Hepatocyte (in vitro differentiated cells): Measurements from ENCODE around the gene SIK2. TPM values are rescaled to one million over a fixed set of nuclear protein-coding genes. Genes with fewer than 3 reads are reported as not detected.

Experiments used
- DNase-seq: peaks from one replicate; pipeline ENCODE4 v3.0.0-alpha.2; 2016; ENCODE audit warnings: low spot score
- H2AFZ ChIP-seq: fragments of 200-600 bp; sonication (generic); 2 replicates; pipeline ENCODE4 v1.6.0; 2016; ENCODE audit warnings: antibody characterized with exemption, mild to moderate bottlenecking
- H3K27ac ChIP-seq: fragments of 200-600 bp; sonication (generic); 2 replicates; pipeline ENCODE4 v1.5.1; 2016; ENCODE audit warnings: mild to moderate bottlenecking
- H3K27me3 ChIP-seq: fragments of 200-600 bp; sonication (generic); 2 replicates; pipeline ENCODE4 v1.6.1; 2016
- H3K36me3 ChIP-seq: fragments of 200-600 bp; sonication (generic); replicated peaks from 2 replicates; pipeline ENCODE4 v1.5.1; 2016; ENCODE audit warnings: low read depth; ENCODE audit not compliant: insufficient read depth
- H3K4me1 ChIP-seq: fragments of 200-600 bp; sonication (generic); 2 replicates; pipeline ENCODE4 v1.5.1; 2016; ENCODE audit warnings: mild to moderate bottlenecking, moderate library complexity; ENCODE audit not compliant: insufficient read depth
- H3K4me2 ChIP-seq: fragments of 200-600 bp; sonication (generic); 2 replicates; pipeline ENCODE4 v1.6.0; 2016
- H3K4me3 ChIP-seq: fragments of 200-600 bp; sonication (generic); 2 replicates; pipeline ENCODE4 v1.5.1; 2016; ENCODE audit warnings: mild to moderate bottlenecking
- H3K79me2 ChIP-seq: fragments of 200-600 bp; sonication (generic); 2 replicates; pipeline ENCODE4 v1.6.0; 2017; ENCODE audit warnings: mild to moderate bottlenecking
- H3K9me2 ChIP-seq: fragments of 200-600 bp; sonication (generic); replicated peaks from 2 replicates; pipeline ENCODE4 v1.6.0; 2017; ENCODE audit warnings: mild to moderate bottlenecking; ENCODE audit not compliant: insufficient read depth
- H3K9me3 ChIP-seq: fragments of 200-600 bp; sonication (generic); 2 replicates; pipeline ENCODE4 v1.5.1; 2016; ENCODE audit warnings: low read depth, mild to moderate bottlenecking
- H4K20me1 ChIP-seq: fragments of 200-600 bp; sonication (generic); 2 replicates; pipeline ENCODE4 v1.6.0; 2016; ENCODE audit warnings: mild to moderate bottlenecking; ENCODE audit not compliant: insufficient read depth, poor library complexity, severe bottlenecking
- CTCF ChIP-seq: fragments of 200-600 bp; sonication (generic); IDR thresholded peaks from 2 replicates; pipeline ENCODE4 v1.5.1; 2016; ENCODE audit warnings: antibody characterized with exemption, mild to moderate bottlenecking; ENCODE audit not compliant: poor library complexity
- EZH2 ChIP-seq: fragments of 200-600 bp; sonication (generic); IDR thresholded peaks from 2 replicates; pipeline ENCODE4 v1.6.1; 2016; ENCODE audit warnings: antibody characterized with exemption, mild to moderate bottlenecking, borderline replicate concordance
- EZH2phosphoT487 ChIP-seq: fragments of 200-600 bp; sonication (generic); IDR thresholded peaks from one replicate; pipeline ENCODE4 v1.6.1; 2018; ENCODE audit warnings: antibody characterized with exemption, mild to moderate bottlenecking, low read depth, moderate library complexity; ENCODE audit not compliant: unreplicated experiment, severe bottlenecking
- WGBS: methylation state at CpG from one replicate; pipeline ENCODE4 v1.1.6; 2016; ENCODE audit warnings: low lambda C conversion rate; ENCODE audit errors: missing lambda C conversion rate; 5-methylcytosine and 5-hydroxymethylcytosine counted together
- polyA plus RNA-seq: library from polyadenylated mRNA; unstranded; fragments of >200 nt; fragmentation: Nextera tagmentation; extraction: Ambion mirVana; gene quantifications from 2 replicates; pipeline ENCODE4 v1.2.1, GENCODE V29; 2016
- total RNA-seq: library from RNA; depleted of rRNA; stranded (reverse); fragments of >200 nt; gene quantifications from 2 replicates; pipeline ENCODE4 v1.2.3, GENCODE V29; 2014

Gene SIK2
- total and polyA plus RNA-seq, 2 experiments from 2014 or later: 3.1 to 22.2 TPM

DNA sequence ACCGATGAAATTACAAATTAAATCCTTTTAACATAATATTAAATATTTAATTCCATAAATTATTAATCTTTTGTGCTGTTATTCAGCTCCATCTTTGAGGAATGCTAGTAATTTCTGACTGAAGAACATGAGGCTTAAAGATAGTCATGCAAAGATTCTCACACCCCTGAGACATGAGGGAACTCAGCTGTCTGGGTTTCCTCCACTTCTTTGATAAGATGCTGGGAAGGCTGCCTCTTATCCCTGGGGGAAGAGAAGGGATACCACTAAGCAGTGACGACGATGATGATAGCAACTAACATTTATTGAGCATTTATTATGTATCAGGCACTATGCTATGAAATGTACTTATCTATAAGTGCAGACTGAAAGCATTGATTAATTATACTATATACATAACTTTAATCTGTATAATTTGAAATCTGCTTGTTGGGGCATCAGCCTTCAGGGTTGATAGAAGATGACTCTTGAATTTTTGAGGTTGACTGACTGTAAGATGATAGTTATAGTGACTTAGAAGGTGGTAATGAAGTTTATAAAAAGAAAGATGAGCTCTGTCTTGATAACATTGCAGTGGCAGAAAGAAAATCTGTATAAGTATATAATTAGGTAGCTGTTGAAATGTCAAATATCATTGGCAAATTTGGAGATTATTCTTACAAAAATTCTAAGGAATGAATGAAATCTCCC is 78.4 kb downstream of the SIK2 start:
- 85% methylated on average over 3 of the region's 3 CpGs for WGBS
- H3K9me3 ChIP-seq: no peaks in the 10 kb centered on the region
- no peaks in the 10 kb centered on the region for H4K20me1 ChIP-seq
- TF ChIP-seq EZH2: no peak
- H2AFZ ChIP-seq: no peak overlapping the region
- H3K9me2 ChIP-seq: no peaks in the 10 kb centered on the region
- no peak for DNase-seq
- H3K4me1 ChIP-seq: no peaks in the 10 kb centered on the region
- H3K79me2 ChIP-seq: peaks cover 15% of the 10 kb centered on the region
- H3K36me3 ChIP-seq: no peaks in the 10 kb centered on the region
- H3K27ac ChIP-seq: no peak overlapping the region
- no peaks in the 10 kb centered on the region for H3K27me3 ChIP-seq
- no peak overlapping the region for H3K4me3 ChIP-seq
- H3K4me2 ChIP-seq: no peak overlapping the region

DNA sequence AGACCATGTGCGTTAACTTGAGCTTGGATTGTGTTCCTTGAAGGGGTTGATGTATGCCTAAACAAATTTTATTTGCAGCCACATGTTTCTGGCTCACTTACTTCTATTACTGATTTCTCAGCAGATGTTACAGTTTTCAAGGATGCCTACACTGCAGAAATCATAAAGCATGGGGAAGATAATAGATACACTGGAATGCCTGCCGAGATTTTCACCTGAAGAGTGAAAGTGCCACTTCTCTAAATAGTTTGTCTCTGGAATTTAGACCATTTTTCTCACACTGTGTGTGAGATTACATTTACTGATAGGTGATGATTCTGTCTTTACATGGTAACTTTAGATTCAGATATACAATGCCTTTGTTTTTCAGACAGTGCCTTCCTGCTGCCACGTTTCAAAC is 81.6 kb downstream of the SIK2 start:
- H4K20me1 ChIP-seq: no peaks in the 10 kb centered on the region
- no peak overlapping the region for H3K27ac ChIP-seq
- H3K9me2 ChIP-seq: no peaks in the 10 kb centered on the region
- peaks cover 19% of the 10 kb centered on the region for H3K79me2 ChIP-seq
- H2AFZ ChIP-seq: no peak overlapping the region
- no peak overlapping the region for H3K4me3 ChIP-seq
- no peaks in the 10 kb centered on the region for H3K27me3 ChIP-seq
- WGBS: 94% methylated on average over 3 of the region's 3 CpGs
- no peak overlapping the region for H3K4me2 ChIP-seq
- H3K9me3 ChIP-seq: no peaks in the 10 kb centered on the region
- TF ChIP-seq EZH2: no peak
- TF ChIP-seq CTCF: no peak
- no peak for TF ChIP-seq EZH2phosphoT487
- no peaks in the 10 kb centered on the region for H3K4me1 ChIP-seq
- no peaks in the 10 kb centered on the region for H3K36me3 ChIP-seq
- DNase-seq: no peak

- H2AFZ ChIP-seq: no peak overlapping the region
- 100% methylated on average over 2 of the region's 2 CpGs for WGBS
- TF ChIP-seq EZH2 (no peak), EZH2phosphoT487 (no peak), CTCF (no peak)
Measured at GRCh38 chr11:111684251-111684650, 82.0 kb downstream of the SIK2 start.

GRCh38 chr11:111688013-111688412 is 85.8 kb downstream of the SIK2 start:
- 89% methylated on average over 7 of the region's 7 CpGs for whole genome bisulfite sequencing
- peak overlapping the region; percentile 58 for H3K27ac ChIP-seq
- no peak for DNase-seq

More at GRCh38 chr11:111684251-111684650, 82.0 kb downstream of the SIK2 start:
- DNase-seq: no peak
- Histone ChIP-seq H3K27ac (no peak overlapping the region), H3K9me2 (no peaks in the 10 kb centered on the region), H3K27me3 (no peaks in the 10 kb centered on the region), H3K9me3 (no peaks in the 10 kb centered on the region), H3K79me2 (peaks cover 15% of the 10 kb centered on the region), H3K4me1 (no peaks in the 10 kb centered on the region), H4K20me1 (no peaks in the 10 kb centered on the region), H3K4me3 (no peak overlapping the region), H3K4me2 (no peak overlapping the region), H3K36me3 (no peaks in the 10 kb centered on the region)

More at GRCh38 chr11:111688013-111688412, 85.8 kb downstream of the SIK2 start:
- no peaks in the 10 kb centered on the region for H3K4me1 ChIP-seq
- H4K20me1 ChIP-seq: no peaks in the 10 kb centered on the region
- H3K36me3 ChIP-seq: no peaks in the 10 kb centered on the region
- no peaks in the 10 kb centered on the region for H3K27me3 ChIP-seq
- no peak overlapping the region for H3K4me3 ChIP-seq
- no peaks in the 10 kb centered on the region for H3K9me3 ChIP-seq
- TF ChIP-seq CTCF: no peak
- no peak for TF ChIP-seq EZH2phosphoT487
- TF ChIP-seq EZH2: no peak
- peaks cover 5% of the 10 kb centered on the region for H3K79me2 ChIP-seq
- no peaks in the 10 kb centered on the region for H3K9me2 ChIP-seq
- no peak overlapping the region for H2AFZ ChIP-seq
- no peak overlapping the region for H3K4me2 ChIP-seq
